HG02678 (cell line): ENCODE results near the gene KRT33A.
A peak's percentile ranks its signal among the peaks of the same experiment; 100 is the strongest.
"Not testable (repeated sequence)": the region's sequence is repeated elsewhere in the genome, so short reads cannot be mapped to it uniquely, and the experiment has no call there.

Source experiments
- ATAC-seq: cut with Tn5 transposase; IDR thresholded peaks from one replicate; pipeline ENCODE4 v1.9.1; 2021; ENCODE audit warnings: mild to moderate bottlenecking, moderate library complexity; ENCODE audit not compliant: unreplicated experiment

The KRT33A gene

GRCh38 chr17:41366070-41366469, 15.4 kb upstream of the KRT33A start:
- no peak for ATAC-seq

DNA sequence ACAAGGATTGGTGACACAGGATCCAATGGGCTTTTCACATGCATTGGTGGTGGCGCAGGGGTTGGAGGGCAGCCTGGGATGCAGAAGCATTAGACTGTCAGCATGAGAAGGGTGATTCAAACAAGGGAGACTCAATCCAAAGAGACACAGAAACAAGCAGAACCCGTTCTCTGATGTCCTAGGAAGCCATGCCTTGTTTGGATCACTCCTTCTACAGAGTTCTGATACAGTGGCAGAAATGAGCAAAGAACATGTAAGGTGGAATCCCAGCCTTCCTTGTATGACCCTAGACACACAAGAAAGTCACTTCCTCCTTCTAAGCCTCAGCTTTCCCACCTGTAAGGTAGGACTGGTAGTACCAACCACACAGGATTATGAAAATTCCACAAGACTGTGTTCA, 13.3 kb upstream of the KRT33A start:
- no peak for ATAC-seq

- ATAC-seq, result no peak
Observed at GRCh38 chr17:41360296-41360995, 9.8 kb upstream of the KRT33A start.

DNA sequence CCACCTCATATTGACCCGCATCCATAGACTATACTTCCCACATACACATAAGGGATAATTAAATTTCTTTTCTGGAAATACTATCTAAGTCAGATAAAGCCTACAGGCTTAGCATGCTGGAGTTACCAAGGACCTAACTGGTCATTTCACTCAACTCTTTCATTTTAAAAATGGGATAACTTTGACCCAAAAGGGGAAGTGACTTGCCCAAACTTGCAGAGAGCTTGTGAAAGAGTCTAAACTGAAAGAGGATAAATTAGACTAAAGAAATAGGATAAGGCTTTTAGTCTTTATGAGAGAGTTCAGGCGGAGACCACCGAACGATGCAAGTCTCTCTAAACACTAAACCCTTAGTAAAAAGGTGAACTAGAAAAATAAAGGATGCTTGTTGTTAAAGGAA, 3.9 kb upstream of the KRT33A start:
- no peak for ATAC-seq

DNA sequence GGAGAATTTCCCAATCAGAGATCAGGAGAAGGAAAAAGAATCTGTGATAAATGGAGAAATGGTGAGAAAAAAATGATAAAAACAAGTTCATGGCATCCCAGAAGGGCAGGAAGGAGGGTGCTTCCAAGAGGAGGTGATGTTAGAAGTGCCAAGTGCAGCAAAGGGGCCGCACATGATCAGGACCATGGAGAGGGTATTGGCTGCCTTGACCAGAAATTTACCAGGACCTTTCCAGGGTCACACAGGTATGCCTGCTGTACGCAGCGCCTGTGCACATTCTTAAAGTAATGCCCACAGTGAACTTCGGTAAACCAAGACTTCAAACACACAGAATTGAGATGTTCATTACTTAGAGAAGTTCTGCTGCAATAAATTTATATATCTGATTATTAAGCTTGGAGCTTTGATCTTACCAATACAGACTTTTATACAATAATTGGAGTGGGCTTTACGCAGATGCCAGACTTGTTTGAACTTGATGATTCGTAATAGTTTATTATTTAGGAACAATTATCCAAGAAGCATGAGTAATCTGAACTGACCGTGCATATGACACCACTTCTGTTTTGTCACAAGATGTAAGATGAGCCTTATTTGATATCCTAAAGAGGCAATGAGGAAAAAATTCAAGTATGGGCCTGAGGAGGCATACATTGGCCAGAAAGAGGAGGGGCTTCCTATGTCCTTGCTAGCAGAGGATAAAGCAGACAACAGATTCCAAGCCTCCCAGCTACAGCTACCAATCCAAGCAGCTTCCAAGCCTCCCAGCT, 2.2 kb upstream of the KRT33A start:
- no peak for ATAC-seq

DNA sequence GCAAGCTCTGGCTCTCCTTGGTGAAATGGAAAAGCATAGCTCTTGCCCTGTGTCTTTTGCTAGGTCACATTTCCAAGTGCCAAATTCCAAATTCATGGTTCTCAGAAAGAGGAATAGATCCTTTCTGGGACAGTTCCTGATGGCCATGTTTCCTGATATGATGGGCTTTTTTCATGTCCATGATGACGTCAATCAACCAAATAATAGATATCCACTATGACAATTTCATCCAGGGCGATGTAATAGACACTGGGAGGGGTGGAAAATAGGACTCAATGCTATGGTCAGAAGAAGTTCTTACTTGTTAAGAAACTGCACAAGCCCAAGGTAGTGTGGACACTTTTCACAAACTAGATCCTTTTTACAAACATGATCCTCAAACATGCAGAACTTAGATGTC, 549 bp upstream of the KRT33A start:
- ATAC-seq, result no peak

- no peak for ATAC-seq
Observed at GRCh38 chr17:41347869-41348760, 2.5 kb downstream of the KRT33A start.

DNA sequence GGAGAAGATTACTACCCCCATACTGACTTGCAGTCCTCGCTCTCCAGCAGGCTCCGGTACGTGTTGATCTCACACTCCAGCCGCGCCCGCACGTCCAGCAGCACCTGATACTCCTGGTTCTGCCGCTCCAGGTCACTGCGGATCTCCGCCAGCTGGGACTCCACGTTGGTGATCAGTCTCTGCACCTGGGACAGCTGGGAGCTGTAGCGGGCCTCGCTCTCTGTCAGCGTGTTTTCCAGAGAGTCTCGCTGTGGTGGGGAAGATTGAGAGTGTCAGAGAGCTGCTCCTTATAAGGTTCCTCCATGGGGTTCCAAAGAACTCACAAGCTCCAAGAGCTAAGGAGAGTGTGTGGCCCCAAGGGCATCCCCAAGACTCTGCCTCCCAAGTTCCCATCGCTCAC, 4.2 kb downstream of the KRT33A start:
- not testable (repeated sequence) for ATAC-seq

- no peak for ATAC-seq
Observed at GRCh38 chr17:41345992-41346391, 4.6 kb downstream of the KRT33A start.

DNA sequence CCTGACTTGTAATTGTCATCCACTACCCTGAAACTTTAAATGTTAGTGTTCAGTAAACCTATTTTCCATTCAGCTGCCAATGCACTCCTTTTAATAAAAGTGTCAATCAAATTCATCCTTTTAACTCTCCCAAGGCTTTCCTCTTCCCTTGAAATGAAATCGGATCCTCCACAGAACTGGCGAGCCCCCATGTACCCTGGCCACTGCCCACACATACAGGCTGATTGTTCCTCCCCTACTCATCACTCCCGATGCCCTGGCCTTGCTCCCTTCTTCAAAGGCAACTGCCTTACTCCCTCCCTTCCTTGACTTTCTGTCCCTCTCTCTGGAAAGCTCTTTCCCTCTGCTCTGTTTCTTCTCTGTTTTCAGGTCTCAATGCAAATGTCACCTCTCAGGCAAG, 7.6 kb downstream of the KRT33A start:
- no peak for ATAC-seq

- ATAC-seq, result peak; percentile 50
Observed at GRCh38 chr17:41340934-41341861, 9.4 kb downstream of the KRT33A start.

DNA sequence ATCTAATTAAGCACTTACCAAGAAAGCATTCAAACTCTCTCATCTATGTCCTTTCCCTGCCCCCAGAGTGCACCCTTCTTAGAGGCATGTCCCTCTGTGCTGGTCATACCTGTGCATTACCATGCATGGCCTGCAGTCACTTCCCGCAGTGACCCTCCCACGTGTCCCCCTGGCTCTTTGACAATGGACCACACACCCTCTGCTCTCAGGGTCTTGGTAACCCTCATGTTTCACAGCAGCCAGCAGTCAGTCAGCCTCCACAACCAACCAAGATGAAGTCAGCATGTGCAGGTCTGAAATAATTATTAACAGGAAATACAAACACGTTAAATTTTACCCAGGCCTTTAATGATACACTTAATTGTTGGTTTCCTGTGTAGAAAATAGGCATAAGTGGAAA, 10.1 kb downstream of the KRT33A start:
- no peak for ATAC-seq

GRCh38 chr17:41339571-41340172, 11.0 kb downstream of the KRT33A start:
- ATAC-seq, result no peak

GRCh38 chr17:41338961-41339485, 11.6 kb downstream of the KRT33A start:
- ATAC-seq, result no peak

- ATAC-seq, result no peak
Observed at GRCh38 chr17:41335747-41336146, 14.9 kb downstream of the KRT33A start.

DNA sequence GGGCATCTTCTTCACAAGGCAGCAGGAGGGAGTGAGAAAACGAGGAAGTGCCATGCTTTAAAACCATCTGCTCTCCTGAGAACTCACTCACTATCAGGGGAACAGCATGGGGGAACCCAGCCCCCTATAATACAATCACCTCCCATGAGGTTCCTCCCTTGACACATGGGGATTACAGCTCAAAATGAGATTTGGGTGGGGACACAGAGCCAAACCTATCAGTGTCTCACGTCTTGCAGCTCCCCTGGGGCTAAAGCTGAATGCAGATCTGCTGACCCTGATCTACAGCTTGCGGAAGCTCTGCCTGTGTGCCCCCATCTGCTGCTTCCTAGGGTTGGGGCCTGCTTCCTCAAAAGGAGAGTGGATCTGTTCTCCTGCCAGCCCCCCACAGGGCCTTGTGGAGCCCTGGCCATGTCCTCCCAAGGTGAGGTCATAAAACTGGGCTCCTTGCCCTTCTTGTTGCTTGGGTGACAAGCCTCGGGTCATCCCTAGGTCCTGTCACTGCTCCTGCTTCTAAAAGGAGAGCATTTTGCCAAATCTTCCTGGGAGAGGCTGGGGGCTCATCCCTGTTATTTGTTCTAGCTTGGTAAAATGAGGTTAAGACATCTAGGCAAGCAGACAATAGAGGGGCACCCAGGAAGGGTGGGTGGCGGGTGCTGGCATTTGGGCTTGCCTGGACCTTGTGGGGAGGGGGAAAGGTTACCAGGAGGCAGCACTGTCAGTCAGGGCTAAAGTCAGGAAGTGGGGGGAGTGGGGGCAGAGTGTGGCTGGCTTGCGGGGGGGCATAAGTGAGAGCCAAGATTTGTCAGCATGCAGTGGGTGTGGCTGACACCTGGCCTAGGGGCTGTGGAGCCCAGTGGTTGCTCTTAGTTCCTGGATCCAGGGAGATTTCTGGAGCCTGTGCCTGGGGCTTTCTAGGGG, 16.0 kb downstream of the KRT33A start:
- no peak for ATAC-seq

GRCh38 chr17:41333836-41334235, 16.8 kb downstream of the KRT33A start:
- no peak for ATAC-seq

GRCh38 chr17:41333098-41333497, 17.5 kb downstream of the KRT33A start:
- ATAC-seq, result no peak

DNA sequence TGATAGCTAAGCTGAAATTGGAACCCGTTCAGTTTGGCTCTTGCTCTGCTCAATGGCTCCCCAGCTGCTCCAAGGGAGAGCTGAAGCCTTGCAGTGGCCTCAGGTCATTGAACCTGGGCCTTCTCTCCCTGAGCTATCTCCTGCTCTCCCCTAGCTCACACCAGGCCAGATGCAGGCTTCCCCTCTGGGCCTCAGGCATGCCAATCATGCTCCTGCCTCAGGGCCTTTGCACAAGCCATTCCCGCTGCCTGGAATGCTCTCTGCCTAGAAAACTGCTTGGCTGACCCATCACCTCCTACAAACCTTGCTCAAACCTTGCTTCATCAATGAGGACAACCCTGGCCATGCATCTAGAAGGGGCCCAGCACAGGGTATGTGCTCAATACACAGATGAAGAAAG, 18.4 kb downstream of the KRT33A start:
- no peak for ATAC-seq
